Vagina (tissue), 2 donors: Measurements from ENCODE around the gene SRRT. TPM values are rescaled to one million over a fixed set of nuclear protein-coding genes. Genes with fewer than 3 reads are reported as not detected.
"Not testable (repeated sequence)": the region's sequence is repeated elsewhere in the genome, so short reads cannot be mapped to it uniquely, and the experiment has no call there.

Experiments
- DNase-seq, 2 donors: peaks; one replicate each; pipeline ENCODE4 v3.0.0-alpha.2; 2017; ENCODE audit errors: extremely low spot score in 2 of 2
- H3K27ac ChIP-seq: fragments of 200-600 bp; sonication (generic); one replicate; pipeline ENCODE4 v1.5.1; 2019
- H3K27me3 ChIP-seq: fragments of 200-600 bp; sonication (generic); one replicate; pipeline ENCODE4 v1.5.1; 2019
- H3K36me3 ChIP-seq, 2 donors: fragments of 200-600 bp; sonication (generic); one replicate each; pipeline ENCODE4 v1.5.1; 2017 to 2019
- H3K4me1 ChIP-seq: fragments of 200-600 bp; sonication (generic); one replicate; pipeline ENCODE4 v1.5.1; 2019
- H3K4me3 ChIP-seq, 2 donors: fragments of 200-600 bp; sonication (generic); 1 replicate in 1 of 2; 2 replicates in 1 of 2; pipeline ENCODE4 v1.5.1; 2016 to 2019
- H3K9me3 ChIP-seq: fragments of 200-600 bp; sonication (generic); one replicate; pipeline ENCODE4 v1.5.1; 2019
- POLR2A ChIP-seq, 2 donors: fragments of 450-650 bp; IDR thresholded peaks; one replicate each; pipeline ENCODE4 v1.6.1; 2017; ENCODE audit warnings: antibody characterized with exemption in 2 of 2, mild to moderate bottlenecking in 2 of 2, moderate library complexity in 2 of 2
- POLR2AphosphoS5 ChIP-seq, 2 donors: sonication (generic); formaldehyde crosslinking; IDR thresholded peaks; one replicate each; pipeline ENCODE4 v1.9.0; 2017; ENCODE audit warnings: antibody characterized with exemption in 2 of 2, mild to moderate bottlenecking in 2 of 2, low read depth in 1 of 2; ENCODE audit not compliant: insufficient read depth in 1 of 2
- intact Hi-C: fragments of 100-400 bp; cut with DNase I; formaldehyde crosslinking; loops from one replicate; pipeline ENCODE4 v1.15.1; 2023
- total RNA-seq: library from RNA; depleted of rRNA; stranded (reverse); fragments of >200 nt; gene quantifications from one replicate; pipeline ENCODE4 v1.2.3, GENCODE V29; 2016
- TF ChIP-seq, protein P1 (sequence below), 3 experiments: fragments of 450-650 bp in 2 of 3; fragments of 200-600 bp in 1 of 3; sonication (generic) in 1 of 3; IDR thresholded peaks; one replicate each; pipeline ENCODE4 v1.5.1; 2017 to 2019; ENCODE audit warnings: antibody characterized with exemption in 3 of 3, mild to moderate bottlenecking in 2 of 3, moderate library complexity in 2 of 3

Gene SRRT
- total RNA-seq, 1 donor from 2014 or later = 96.5 TPM

- no peak overlapping the region for H3K27ac ChIP-seq
- H3K36me3 ChIP-seq = no peaks in the 10 kb centered on the region
- no peaks in the 10 kb centered on the region for H3K27me3 ChIP-seq
- peaks cover 8% of the 10 kb centered on the region for H3K4me1 ChIP-seq
- H3K9me3 ChIP-seq = no peaks in the 10 kb centered on the region
- no peak for TF ChIP-seq POLR2A (IDR thresholded peaks at IDR 0.05)
- TF ChIP-seq, protein P1, sequence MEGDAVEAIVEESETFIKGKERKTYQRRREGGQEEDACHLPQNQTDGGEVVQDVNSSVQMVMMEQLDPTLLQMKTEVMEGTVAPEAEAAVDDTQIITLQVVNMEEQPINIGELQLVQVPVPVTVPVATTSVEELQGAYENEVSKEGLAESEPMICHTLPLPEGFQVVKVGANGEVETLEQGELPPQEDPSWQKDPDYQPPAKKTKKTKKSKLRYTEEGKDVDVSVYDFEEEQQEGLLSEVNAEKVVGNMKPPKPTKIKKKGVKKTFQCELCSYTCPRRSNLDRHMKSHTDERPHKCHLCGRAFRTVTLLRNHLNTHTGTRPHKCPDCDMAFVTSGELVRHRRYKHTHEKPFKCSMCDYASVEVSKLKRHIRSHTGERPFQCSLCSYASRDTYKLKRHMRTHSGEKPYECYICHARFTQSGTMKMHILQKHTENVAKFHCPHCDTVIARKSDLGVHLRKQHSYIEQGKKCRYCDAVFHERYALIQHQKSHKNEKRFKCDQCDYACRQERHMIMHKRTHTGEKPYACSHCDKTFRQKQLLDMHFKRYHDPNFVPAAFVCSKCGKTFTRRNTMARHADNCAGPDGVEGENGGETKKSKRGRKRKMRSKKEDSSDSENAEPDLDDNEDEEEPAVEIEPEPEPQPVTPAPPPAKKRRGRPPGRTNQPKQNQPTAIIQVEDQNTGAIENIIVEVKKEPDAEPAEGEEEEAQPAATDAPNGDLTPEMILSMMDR (IDR thresholded peaks at IDR 0.05) = no peak
- TF ChIP-seq POLR2AphosphoS5 (IDR thresholded peaks at IDR 0.05; ENCODE audit: insufficient read depth in 1 of 2, low read depth in 1 of 2) = no peak
- H3K4me3 ChIP-seq = no peak overlapping the region
- DNase-seq = no peak
- intact Hi-C loops = no loop called here
Measured at GRCh38 chr7:100847360-100847759, 27.5 kb upstream of the SRRT start.

GRCh38 chr7:100852048-100852872 lies 22.6 kb upstream of the SRRT start, which contains the start of gene SLC12A9:
SLC12A9 (plus strand) TSS chr7:100852713; CDS start chr7:100854198, 1,485 bp downstream.
- no peaks in the 10 kb centered on the region for H3K9me3 ChIP-seq
- peak within 1 kb of the TSS; percentile 7 for H3K27ac ChIP-seq
- H3K4me1 ChIP-seq = peaks cover 28% of the 10 kb centered on the region
- no peaks in the 10 kb centered on the region for H3K27me3 ChIP-seq
- no peak for DNase-seq
- peak within 1 kb of the TSS; percentile 58 to 67 for H3K4me3 ChIP-seq
- no peaks in the 10 kb centered on the region for H3K36me3 ChIP-seq
- TF ChIP-seq POLR2AphosphoS5 (IDR thresholded peaks at IDR 0.05; ENCODE audit: insufficient read depth in 1 of 2, low read depth in 1 of 2) (peak; percentile 59 to 67), POLR2A (IDR thresholded peaks at IDR 0.05) (peak in 1 of 2 donors; percentile 38)
- TF ChIP-seq, protein P1 (IDR thresholded peaks at IDR 0.05) = peak; percentile 74 to 99 (median 93)
- intact Hi-C loops = loop anchor here (5.0 kb wide), 2 partner anchors 55 to 145 kb away; partner anchors contain the start of gene POP7

- Histone ChIP-seq H3K36me3 (no peaks in the 10 kb centered on the region), H3K4me1 (peaks cover 28% of the 10 kb centered on the region), H3K9me3 (no peaks in the 10 kb centered on the region), H3K27ac (no peak overlapping the region), H3K27me3 (no peaks in the 10 kb centered on the region), H3K4me3 (no peak overlapping the region)
- intact Hi-C loops = loop anchor here (5.0 kb wide), 2 partner anchors 57 to 147 kb away; partner anchors contain the start of gene POP7
- TF ChIP-seq POLR2AphosphoS5 (IDR thresholded peaks at IDR 0.05; ENCODE audit: insufficient read depth in 1 of 2, low read depth in 1 of 2) (no peak), POLR2A (IDR thresholded peaks at IDR 0.05) (no peak)
- TF ChIP-seq, protein P1 (IDR thresholded peaks at IDR 0.05) = no peak
- DNase-seq = no peak
Measured at GRCh38 chr7:100854146-100854895, 20.6 kb upstream of the SRRT start.

GRCh38 chr7:100854899-100855298 lies 20.0 kb upstream of the SRRT start:
- DNase-seq, H3K27me3 ChIP-seq, H3K27ac ChIP-seq, H3K9me3 ChIP-seq, H3K4me3 ChIP-seq, H3K36me3 ChIP-seq: not testable (repeated sequence)
- H3K4me1 ChIP-seq = peaks cover 28% of the 10 kb centered on the region
- intact Hi-C loops = loop anchor here (5.0 kb wide), 2 partner anchors 58 to 148 kb away; partner anchors contain the start of gene POP7

- intact Hi-C loops = no loop called here
- H3K36me3 ChIP-seq = peaks cover 0 to 7% of the 10 kb centered on the region in 2 donors
Measured at GRCh38 chr7:100855515-100855914, 19.4 kb upstream of the SRRT start.

More at GRCh38 chr7:100855515-100855914, 19.4 kb upstream of the SRRT start:
- H3K4me1 ChIP-seq = peaks cover 28% of the 10 kb centered on the region
- no peak overlapping the region for H3K27ac ChIP-seq
- DNase-seq = no peak
- H3K4me3 ChIP-seq = no peak overlapping the region
- H3K27me3 ChIP-seq = no peaks in the 10 kb centered on the region
- H3K9me3 ChIP-seq = no peaks in the 10 kb centered on the region
- TF ChIP-seq POLR2AphosphoS5 (IDR thresholded peaks at IDR 0.05; ENCODE audit: insufficient read depth in 1 of 2, low read depth in 1 of 2) = no peak
- TF ChIP-seq, protein P1 (IDR thresholded peaks at IDR 0.05) = no peak
- TF ChIP-seq POLR2A (IDR thresholded peaks at IDR 0.05) = no peak
